ENCODE results near the gene SLBP. TPM values are rescaled to one million over a fixed set of nuclear protein-coding genes. Genes with fewer than 3 reads are reported as not detected.

The SLBP gene
- total and polyA plus RNA-seq, 2 donors from 2014 or later = 30.7 to 42.8 TPM

DNA sequence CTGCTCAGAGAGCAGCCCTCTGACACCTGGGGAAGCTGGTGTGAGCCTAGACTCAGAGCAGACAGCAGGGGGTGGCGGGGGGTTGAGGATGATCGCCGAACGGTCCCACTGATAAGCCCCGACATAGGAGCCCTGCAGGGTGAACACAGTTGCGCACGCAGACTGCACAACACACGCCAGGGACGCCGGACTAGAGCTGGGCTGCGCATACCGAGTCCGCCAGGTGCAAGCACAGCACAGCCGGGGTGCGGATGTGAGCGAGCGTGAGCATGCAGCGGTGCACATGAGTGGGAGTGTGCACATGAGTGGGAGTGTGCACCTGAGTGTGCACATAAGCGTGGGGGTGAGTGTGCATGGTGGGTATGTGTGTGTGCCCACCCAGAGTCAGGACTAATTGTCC, 64.7 kb downstream of the SLBP start:
- intact Hi-C loops (cut with DNase I) = no loop called here
- H3K9me3 ChIP-seq (ENCODE audit: control insufficient read depth in 2 of 3, insufficient read depth in 1 of 3, low read length in 3 of 3) = peaks cover 0 to 3% (median 0%) of the 10 kb centered on the region in 3 donors
- no peaks in the 10 kb centered on the region for H3K36me3 ChIP-seq (ENCODE audit: control insufficient read depth in 2 of 3, insufficient read depth in 3 of 3, low read length in 3 of 3)
- H3K9ac ChIP-seq (ENCODE audit: low read length in 3 of 3) = no peak overlapping the region
- no peaks in the 10 kb centered on the region for H3K4me1 ChIP-seq (ENCODE audit: control insufficient read depth in 2 of 3, insufficient read depth in 2 of 3, low read depth in 1 of 3, low read length in 3 of 3)
- no peak overlapping the region for H3K4me3 ChIP-seq (ENCODE audit: low read length in 3 of 3)
- no peak overlapping the region for H3K27ac ChIP-seq (ENCODE audit: low read depth in 2 of 2, low read length in 2 of 2)
- TF ChIP-seq, protein P1, sequence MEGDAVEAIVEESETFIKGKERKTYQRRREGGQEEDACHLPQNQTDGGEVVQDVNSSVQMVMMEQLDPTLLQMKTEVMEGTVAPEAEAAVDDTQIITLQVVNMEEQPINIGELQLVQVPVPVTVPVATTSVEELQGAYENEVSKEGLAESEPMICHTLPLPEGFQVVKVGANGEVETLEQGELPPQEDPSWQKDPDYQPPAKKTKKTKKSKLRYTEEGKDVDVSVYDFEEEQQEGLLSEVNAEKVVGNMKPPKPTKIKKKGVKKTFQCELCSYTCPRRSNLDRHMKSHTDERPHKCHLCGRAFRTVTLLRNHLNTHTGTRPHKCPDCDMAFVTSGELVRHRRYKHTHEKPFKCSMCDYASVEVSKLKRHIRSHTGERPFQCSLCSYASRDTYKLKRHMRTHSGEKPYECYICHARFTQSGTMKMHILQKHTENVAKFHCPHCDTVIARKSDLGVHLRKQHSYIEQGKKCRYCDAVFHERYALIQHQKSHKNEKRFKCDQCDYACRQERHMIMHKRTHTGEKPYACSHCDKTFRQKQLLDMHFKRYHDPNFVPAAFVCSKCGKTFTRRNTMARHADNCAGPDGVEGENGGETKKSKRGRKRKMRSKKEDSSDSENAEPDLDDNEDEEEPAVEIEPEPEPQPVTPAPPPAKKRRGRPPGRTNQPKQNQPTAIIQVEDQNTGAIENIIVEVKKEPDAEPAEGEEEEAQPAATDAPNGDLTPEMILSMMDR (IDR thresholded peaks at IDR 0.05; ENCODE audit: borderline replicate concordance, extremely low read depth, insufficient read depth) = no peak
- DNase-seq = no peak
- FAIRE-seq = no peak
- no peaks in the 10 kb centered on the region for H3K27me3 ChIP-seq (ENCODE audit: control insufficient read depth, insufficient read depth, low read length)

DNA sequence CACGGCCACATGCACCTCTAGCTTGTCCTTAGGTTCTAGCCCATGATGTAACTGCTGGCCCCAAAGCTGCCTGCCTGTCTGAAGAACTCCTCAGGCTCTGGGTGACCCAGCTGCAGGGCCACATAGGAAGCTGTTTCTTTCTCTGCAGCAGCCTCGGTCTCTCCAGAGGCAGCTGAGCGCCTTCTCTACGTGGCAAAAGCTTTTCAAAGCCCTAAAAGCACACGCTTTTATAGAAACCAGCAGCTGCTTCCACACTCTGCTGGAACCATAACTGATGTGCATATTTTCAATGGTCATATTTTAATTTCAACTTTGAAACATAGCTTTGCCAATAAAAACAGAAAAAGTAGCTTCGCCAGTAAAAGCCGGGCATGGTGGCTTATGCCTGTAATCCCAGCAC, 65.4 kb downstream of the SLBP start:
- H3K4me3 ChIP-seq (ENCODE audit: low read length in 3 of 3) = no peak overlapping the region
- no peak overlapping the region for H3K9ac ChIP-seq (ENCODE audit: low read length in 3 of 3)
- no peaks in the 10 kb centered on the region for H3K36me3 ChIP-seq (ENCODE audit: control insufficient read depth in 2 of 3, insufficient read depth in 3 of 3, low read length in 3 of 3)
- intact Hi-C loops (cut with DNase I) = no loop called here
- H3K27me3 ChIP-seq (ENCODE audit: control insufficient read depth, insufficient read depth, low read length) = no peaks in the 10 kb centered on the region
- no peaks in the 10 kb centered on the region for H3K4me1 ChIP-seq (ENCODE audit: control insufficient read depth in 2 of 3, insufficient read depth in 2 of 3, low read depth in 1 of 3, low read length in 3 of 3)
- no peak overlapping the region for H3K27ac ChIP-seq (ENCODE audit: low read depth in 2 of 2, low read length in 2 of 2)
- H3K9me3 ChIP-seq (ENCODE audit: control insufficient read depth in 2 of 3, insufficient read depth in 1 of 3, low read length in 3 of 3) = no peaks in the 10 kb centered on the region
- peak in 1 of 5 donors; percentile 22 for DNase-seq
- no peak for FAIRE-seq
- TF ChIP-seq, protein P1 (IDR thresholded peaks at IDR 0.05; ENCODE audit: borderline replicate concordance, extremely low read depth, insufficient read depth) = no peak

DNA sequence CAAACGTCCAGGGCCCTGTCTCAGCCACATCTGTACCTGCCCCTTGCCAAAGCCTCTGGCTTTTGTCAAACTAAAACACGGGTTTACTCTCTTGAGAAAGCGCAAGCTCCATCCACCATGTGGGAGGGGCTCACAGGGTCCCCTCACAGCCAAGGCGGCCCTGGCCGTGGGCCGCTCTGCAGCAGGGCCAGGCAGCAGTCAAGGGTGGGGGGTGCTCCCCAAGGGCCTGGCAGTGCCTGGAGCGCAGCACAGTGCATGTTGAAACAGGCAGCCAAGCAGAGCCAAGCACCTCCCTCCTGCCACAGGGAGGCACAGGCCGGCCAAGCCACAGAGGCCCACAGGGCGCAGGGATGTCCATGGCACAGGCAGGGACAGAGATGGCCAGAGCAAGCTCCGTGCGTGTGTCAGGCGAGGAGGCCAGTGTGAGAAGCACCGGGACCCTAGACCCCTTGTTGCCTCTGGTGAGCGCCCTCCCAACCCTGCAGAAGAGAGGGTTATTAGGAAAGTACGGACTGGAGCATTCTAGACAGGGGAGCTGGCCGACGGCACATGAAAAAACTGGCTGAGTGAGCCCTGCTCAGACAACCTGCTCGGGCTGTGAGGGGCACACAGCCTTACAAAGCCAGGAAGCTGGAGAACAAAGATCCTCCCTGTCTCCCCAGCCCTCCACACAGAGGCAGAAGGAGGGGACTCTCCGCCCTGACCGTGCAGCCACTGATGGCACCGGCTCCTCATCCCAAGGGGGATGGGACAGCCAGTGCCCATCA, 67.0 kb downstream of the SLBP start:
- Histone ChIP-seq H3K36me3 (ENCODE audit: control insufficient read depth in 2 of 3, insufficient read depth in 3 of 3, low read length in 3 of 3) (no peaks in the 10 kb centered on the region), H3K9me3 (ENCODE audit: control insufficient read depth in 2 of 3, insufficient read depth in 1 of 3, low read length in 3 of 3) (no peaks in the 10 kb centered on the region), H3K9ac (ENCODE audit: low read length in 3 of 3) (no peak overlapping the region), H3K4me1 (ENCODE audit: control insufficient read depth in 2 of 3, insufficient read depth in 2 of 3, low read depth in 1 of 3, low read length in 3 of 3) (peaks cover 0 to 3% (median 0%) of the 10 kb centered on the region in 3 donors), H3K4me3 (ENCODE audit: low read length in 3 of 3) (no peak overlapping the region), H3K27ac (ENCODE audit: low read depth in 2 of 2, low read length in 2 of 2) (no peak overlapping the region), H3K27me3 (ENCODE audit: control insufficient read depth, insufficient read depth, low read length) (no peaks in the 10 kb centered on the region)
- TF ChIP-seq, protein P1 (IDR thresholded peaks at IDR 0.05; ENCODE audit: borderline replicate concordance, extremely low read depth, insufficient read depth) = no peak
- intact Hi-C loops (cut with DNase I) = no loop called here
- DNase-seq (peak; percentile 73 to 87 (median 80)), FAIRE-seq (no peak)

Measured in kidney (tissue), 14 donors.